Epithelial cell of proximal tubule (primary cell): ENCODE data around the gene EIF4E3. TPM values are rescaled to one million over a fixed set of nuclear protein-coding genes. Genes with fewer than 3 reads are reported as not detected.

Experiments used
- DNase-seq: peaks from one replicate; pipeline ENCODE4 v3.0.0-alpha.2; 2011; ENCODE audit warnings: low read depth
- H3K4me3 ChIP-seq: 2 replicates; pipeline ENCODE4 v1.5.1; 2011; ENCODE audit warnings: low read depth, mild to moderate bottlenecking, low read length
- CTCF ChIP-seq: conservative IDR thresholded peaks from 2 replicates; pipeline ENCODE4 v1.5.1; 2012; ENCODE audit warnings: low read depth, mild to moderate bottlenecking, low read length
- total RNA-seq: library from RNA; depleted of rRNA; stranded (reverse); fragments of >200 nt; gene quantifications from 2 replicates; pipeline ENCODE4 v1.2.3, GENCODE V29; 2015

Gene EIF4E3
- total RNA-seq, 1 donor from 2014 or later = 2.5 TPM

- no peak for DNase-seq
- no peak overlapping the region for H3K4me3 ChIP-seq
Measured at GRCh38 chr3:71629289-71629688, 95.9 kb downstream of the EIF4E3 start.

GRCh38 chr3:71628522-71628921 is 96.7 kb downstream of the EIF4E3 start:
- DNase-seq = no peak
- no peak for TF ChIP-seq CTCF
- no peak overlapping the region for H3K4me3 ChIP-seq

More at GRCh38 chr3:71629289-71629688, 95.9 kb downstream of the EIF4E3 start:
- no peak for TF ChIP-seq CTCF

- DNase-seq = no peak
- no peak overlapping the region for H3K4me3 ChIP-seq
- TF ChIP-seq CTCF = no peak
Measured at GRCh38 chr3:71625676-71626075, 99.5 kb downstream of the EIF4E3 start.

Other genes with a start within 250 kb of the EIF4E3 start
- gene FOXP1, start 141.7 kb downstream of the EIF4E3 start, total RNA-seq = 26.1 and 63.9 TPM in 2 replicates
- 1.2 and 3.9 TPM in 2 replicates for gene GPR27, start 28.5 kb upstream of the EIF4E3 start, total RNA-seq
- not detected in 2 replicates for gene PROK2, start 59.7 kb upstream of the EIF4E3 start, total RNA-seq